Measurements from ENCODE around the gene ZNF664.
A peak's percentile ranks its signal among the peaks of the same experiment; 100 is the strongest.
"Not testable (repeated sequence)": the region's sequence is repeated elsewhere in the genome, so short reads cannot be mapped to it uniquely, and the experiment has no call there.

The ZNF664 gene

GRCh38 chr12:123937707-123938591, 35.1 kb upstream of the ZNF664 start:
- TF ChIP-seq POLR2A (IDR thresholded peaks at IDR 0.05; ENCODE audit: low read length) (no peak), GATA1 (IDR thresholded peaks at IDR 0.05; ENCODE audit: low read depth, low read length) (no peak)
- DNase-seq, result no peak

DNA sequence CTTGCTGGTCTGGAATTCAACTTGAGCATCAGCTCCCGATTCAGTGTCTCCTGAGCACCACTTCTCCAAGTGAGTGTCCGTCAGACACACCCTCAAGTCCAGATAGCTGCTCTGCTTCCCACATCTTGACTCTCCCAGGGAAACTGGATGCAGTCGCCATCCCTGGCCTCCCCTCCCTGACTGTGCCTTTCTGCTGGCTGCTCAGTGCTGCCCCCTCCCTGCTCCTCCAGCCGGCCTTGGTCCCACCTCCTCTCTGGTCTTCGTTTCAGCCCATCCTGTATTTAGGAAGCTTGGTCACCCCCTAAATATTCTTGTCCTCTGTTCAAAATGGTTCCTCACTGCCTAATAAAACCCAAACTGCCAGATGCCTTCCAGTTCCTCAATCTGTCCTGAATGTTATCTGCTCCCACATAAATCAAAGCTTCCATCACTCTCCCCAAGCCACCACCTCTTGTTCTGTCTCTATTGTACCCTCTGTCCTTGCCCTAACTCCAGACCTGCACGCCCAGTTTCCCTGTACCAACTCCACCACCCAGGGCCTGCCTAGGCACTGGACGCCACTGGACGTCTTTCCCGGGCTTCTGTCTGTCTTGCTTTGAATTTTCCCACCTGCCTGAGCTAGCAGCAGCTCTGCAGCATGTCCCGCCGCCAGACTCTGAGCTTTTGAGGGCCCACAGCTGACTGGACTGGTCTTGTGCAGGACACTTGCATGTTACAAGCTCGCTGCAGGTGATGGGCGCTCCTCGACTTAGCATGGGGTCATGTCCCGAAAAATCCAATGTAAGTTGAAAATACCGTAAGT, 34.1 kb upstream of the ZNF664 start:
- TF ChIP-seq POLR2A (IDR thresholded peaks at IDR 0.05; ENCODE audit: low read length) (no peak), GATA1 (IDR thresholded peaks at IDR 0.05; ENCODE audit: low read depth, low read length) (no peak)
- no peak for DNase-seq

- TF ChIP-seq GATA1 (IDR thresholded peaks at IDR 0.05; ENCODE audit: low read depth, low read length) (no peak), POLR2A (IDR thresholded peaks at IDR 0.05; ENCODE audit: low read length) (no peak)
- DNase-seq, result no peak
Observed at GRCh38 chr12:123939716-123940626, 33.0 kb upstream of the ZNF664 start.

GRCh38 chr12:123940627-123940966, 32.4 kb upstream of the ZNF664 start:
- no peak for DNase-seq
- TF ChIP-seq GATA1 (IDR thresholded peaks at IDR 0.05; ENCODE audit: low read depth, low read length), result no peak
- no peak for TF ChIP-seq POLR2A (IDR thresholded peaks at IDR 0.05; ENCODE audit: low read length)

GRCh38 chr12:123941000-123941399, 32.0 kb upstream of the ZNF664 start:
- DNase-seq, result no peak
- TF ChIP-seq POLR2A (IDR thresholded peaks at IDR 0.05; ENCODE audit: low read length) (no peak), GATA1 (IDR thresholded peaks at IDR 0.05; ENCODE audit: low read depth, low read length) (no peak)

- TF ChIP-seq GATA1 (IDR thresholded peaks at IDR 0.05; ENCODE audit: low read depth, low read length), result no peak
- TF ChIP-seq POLR2A (IDR thresholded peaks at IDR 0.05; ENCODE audit: low read length), result no peak
- no peak for DNase-seq
Observed at GRCh38 chr12:123941624-123942237, 31.3 kb upstream of the ZNF664 start.

DNA sequence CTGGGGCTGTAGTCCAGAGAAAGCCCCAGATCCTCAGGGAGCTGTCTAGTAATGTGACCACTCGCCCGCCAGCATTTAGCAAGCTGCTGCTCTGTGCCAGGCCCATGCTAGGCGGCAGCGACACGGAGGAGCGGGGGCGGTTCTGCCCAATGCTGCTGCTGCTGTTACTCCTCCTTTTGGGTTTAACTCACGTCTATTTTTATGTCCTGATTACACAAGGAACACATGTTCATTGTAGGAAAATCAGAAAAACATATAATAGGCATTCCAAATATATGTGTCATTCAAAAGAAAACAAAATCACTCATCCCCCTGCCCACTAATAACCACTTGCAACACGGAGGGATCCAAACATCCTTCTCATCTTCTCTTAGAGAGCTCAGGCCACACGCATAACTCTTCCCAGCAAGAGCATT, 30.8 kb upstream of the ZNF664 start:
- DNase-seq, result no peak
- no peak for TF ChIP-seq GATA1 (IDR thresholded peaks at IDR 0.05; ENCODE audit: low read depth, low read length)
- TF ChIP-seq POLR2A (IDR thresholded peaks at IDR 0.05; ENCODE audit: low read length), result no peak

GRCh38 chr12:123942911-123943648, 29.9 kb upstream of the ZNF664 start:
- DNase-seq, result peak in 1 of 2 experiments; percentile 25
- TF ChIP-seq GATA1 (IDR thresholded peaks at IDR 0.05; ENCODE audit: low read depth, low read length), result no peak
- no peak for TF ChIP-seq POLR2A (IDR thresholded peaks at IDR 0.05; ENCODE audit: low read length)

DNA sequence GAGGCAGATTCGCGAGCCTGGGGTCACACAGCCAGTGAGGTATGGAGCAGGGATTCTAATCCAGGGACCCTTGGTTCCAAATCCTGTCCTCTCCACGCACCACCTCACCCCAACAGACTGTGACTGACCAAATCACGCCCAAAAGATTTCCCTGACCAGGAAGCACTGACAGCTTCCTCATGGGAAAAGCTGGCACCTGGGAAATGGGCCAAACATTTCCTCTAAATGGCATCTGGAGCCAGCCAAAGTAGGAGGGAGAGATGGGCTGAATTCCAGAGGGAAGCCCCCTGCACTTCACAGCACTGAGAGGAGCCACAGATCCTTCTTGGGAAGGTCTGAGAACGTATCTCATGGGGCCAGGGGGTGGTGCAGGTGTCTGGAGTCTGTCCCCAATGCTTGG, 29.2 kb upstream of the ZNF664 start:
- no peak for TF ChIP-seq GATA1 (IDR thresholded peaks at IDR 0.05; ENCODE audit: low read depth, low read length)
- no peak for TF ChIP-seq POLR2A (IDR thresholded peaks at IDR 0.05; ENCODE audit: low read length)
- DNase-seq, result no peak

GRCh38 chr12:123944696-123945095, 28.3 kb upstream of the ZNF664 start:
- no peak for DNase-seq
- TF ChIP-seq POLR2A (IDR thresholded peaks at IDR 0.05; ENCODE audit: low read length), result no peak
- TF ChIP-seq GATA1 (IDR thresholded peaks at IDR 0.05; ENCODE audit: low read depth, low read length), result no peak

DNA sequence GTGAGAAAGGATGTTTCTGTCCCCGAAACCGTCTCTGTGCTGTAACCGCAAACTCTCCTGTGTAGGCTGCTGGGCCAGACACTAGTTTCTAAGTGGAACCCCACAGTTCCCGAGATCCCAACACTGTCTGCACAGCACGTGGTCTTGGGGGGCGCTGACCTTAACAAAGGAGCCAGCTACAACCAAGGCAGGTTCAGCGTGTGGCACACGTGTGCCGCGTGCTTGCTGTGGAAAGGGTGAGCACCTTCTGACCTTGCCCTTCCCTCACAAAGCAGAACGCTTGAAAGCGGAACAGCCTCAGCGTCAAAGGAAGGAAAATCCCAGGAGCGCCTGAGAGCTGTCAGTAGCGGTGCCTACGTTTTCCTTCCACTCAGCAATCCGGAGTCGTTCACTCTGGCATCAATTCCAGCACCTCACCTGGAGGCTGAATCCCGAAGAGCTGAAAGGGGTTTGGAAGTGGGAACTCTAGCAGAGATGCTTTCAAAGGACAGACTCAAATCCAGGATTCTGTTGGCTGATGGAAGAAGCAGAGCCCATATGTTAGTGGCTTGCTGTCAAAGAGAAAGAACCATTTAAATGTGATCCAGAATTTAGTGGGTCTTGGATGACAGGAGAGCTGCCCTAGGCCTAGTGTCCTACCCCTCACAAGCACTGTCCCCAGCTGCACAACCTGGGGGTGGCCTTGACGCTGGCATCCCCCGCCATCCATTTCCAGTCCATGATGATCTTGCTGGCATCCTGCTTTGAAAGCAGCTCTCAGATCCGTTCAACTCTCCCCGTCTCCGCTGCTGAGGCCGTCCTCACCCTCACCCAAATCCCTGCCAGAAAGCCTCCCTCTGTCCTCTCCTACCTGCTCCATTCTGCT, 27.5 kb upstream of the ZNF664 start:
- DNase-seq, result no peak
- TF ChIP-seq GATA1 (IDR thresholded peaks at IDR 0.05; ENCODE audit: low read depth, low read length) (no peak), POLR2A (IDR thresholded peaks at IDR 0.05; ENCODE audit: low read length) (no peak)

DNA sequence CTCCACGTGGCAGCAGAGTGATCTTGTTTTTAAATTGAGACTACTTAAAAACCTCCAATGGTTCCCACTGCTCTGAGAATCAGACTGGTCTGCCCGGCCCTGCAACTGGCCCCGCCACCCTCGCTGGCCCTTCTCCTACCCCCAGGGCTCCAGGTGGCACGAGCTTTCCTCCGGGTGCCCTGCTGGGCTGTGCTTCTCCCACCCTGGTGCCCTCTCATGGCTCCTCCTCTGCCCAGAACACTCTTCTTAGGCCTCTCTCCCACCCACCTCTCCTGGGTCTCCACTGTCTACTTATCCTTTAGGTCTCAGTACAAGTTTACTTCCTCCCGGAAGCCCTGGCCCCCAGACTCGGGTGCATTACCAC, 26.9 kb upstream of the ZNF664 start:
- DNase-seq, result no peak
- TF ChIP-seq GATA1 (IDR thresholded peaks at IDR 0.05; ENCODE audit: low read depth, low read length) (no peak), POLR2A (IDR thresholded peaks at IDR 0.05; ENCODE audit: low read length) (no peak)

DNA sequence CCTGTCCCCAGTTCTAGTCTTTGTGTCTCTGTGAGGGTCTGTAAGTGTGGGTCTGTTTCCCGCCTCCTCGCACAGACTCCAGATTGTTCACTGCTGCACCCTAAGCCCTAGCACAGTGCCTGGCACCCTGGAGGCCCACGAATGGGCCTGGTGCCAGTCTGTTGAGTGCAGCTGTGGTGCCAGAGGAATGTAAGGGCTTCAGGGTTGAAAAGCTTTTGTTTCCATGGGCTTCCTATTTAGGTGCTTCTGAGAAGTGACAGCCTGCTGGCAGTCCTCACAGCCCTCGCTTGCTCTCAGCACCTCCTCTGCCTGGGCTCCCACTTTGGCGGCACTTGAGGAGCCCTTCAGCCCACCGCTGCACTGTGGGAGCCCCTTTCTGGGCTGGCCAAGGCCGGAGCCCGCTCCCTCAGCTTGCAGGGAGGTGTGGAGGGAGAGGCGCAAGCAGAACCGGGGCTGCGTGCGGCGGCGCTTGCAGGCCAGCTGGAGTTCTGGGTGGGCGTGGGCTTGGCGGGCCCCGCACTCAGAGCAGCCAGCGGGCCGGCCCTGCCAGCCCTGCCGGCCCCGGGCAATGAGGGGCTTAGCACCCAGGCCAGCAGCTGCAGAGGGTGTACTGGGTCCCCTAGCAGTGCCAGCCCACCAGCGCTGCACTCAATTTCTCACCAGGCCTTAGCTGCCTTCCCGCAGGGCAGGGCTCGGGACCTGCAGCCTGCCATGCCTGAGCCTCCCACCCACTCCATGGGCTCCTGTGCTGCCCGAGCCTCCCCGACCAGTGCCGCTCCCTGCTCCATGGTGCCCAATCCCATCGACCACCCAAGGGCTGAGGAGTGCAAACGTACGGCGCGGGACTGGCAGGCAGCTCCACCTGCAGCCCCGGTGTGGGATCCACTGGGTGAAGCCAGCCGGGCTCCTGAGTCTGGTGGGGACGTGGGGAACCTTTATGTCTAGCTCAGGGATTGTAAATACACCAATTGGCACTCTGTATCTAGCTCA, 26.2 kb upstream of the ZNF664 start:
- not testable (repeated sequence) for DNase-seq

- DNase-seq, result not testable (repeated sequence)
Observed at GRCh38 chr12:123947531-123947930, 25.5 kb upstream of the ZNF664 start.

All from erythroblast (primary cell).